ENCODE data around the gene MBTPS1.

The MBTPS1 gene

DNA sequence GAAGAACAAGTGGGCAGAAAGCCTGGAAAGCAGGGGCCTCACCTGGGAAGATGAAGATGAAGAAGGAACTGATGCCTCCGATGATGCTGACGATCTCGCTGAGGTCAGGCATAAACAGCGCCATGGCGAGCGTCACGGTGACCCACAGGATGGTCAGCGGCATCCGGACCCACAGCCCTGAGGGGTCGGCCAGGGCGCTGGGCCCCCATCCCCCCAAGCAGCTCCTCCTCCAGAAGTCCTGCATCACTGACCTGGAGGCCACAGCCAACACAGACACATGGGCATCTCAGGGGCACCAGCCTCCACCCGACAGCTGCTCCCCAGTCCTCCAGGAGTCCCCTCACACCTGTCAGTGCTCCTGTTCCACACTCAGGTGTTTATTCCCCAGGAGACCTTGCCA is 100.3 kb downstream of the MBTPS1 start:
- DNase-seq (ENCODE audit: insufficient read length, low spot score), result no peak
- no peak for FAIRE-seq

DNA sequence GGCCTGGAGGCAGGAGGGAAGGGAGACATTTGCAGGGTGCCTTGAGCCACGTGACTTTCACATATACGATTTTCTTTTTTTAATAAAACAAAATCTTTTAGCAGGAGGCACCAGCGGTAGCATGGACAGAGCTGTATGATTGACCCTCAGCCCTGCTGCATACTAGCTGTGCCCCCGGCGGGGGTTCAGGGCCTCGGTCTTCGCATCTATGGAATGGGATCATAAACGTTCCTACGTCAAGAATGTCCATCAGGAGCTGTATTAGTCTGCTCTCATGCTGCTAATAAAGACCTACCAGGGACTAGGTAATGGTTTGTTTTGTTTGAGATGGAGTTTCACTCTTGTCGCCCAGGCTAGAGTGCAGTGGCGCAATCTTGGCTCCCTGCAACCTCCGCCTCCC is 101.3 kb downstream of the MBTPS1 start:
- DNase-seq (ENCODE audit: insufficient read length, low spot score) (no peak), FAIRE-seq (no peak)

DNA sequence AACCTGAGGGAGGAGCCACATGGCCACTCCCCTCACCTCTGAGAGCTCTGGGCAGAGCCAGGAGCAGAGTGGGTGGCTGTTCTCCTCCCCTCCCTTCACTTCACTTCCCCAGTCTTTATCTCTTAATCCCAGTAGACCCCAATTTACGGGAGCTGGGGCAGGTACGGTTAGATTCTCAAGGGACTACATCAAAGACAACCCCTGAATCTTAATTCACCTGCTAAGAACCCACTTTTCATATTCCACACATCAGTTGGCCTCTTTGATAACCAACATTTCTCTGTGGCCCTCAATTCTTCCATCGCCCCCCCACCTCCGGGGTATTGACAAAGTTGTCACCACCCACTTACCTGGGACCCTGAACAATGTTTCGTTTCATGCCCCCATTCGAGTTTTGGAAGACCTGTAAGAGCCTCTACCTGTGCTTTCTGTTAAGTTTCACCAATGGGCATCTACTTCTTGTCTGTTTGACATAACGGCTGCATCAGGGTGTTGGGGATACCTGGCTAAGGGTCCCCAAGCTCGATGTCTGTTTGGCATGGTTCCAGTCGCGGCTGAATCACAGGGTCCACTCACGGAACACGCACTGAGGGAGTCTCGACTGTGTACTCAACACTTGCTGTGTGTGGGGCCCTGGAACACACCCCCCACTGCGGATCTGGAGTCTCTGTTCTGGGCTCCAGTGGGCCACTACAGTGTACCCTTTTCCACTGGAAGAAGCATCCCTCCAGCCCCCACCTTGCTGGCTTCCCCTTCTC is 102.0 kb downstream of the MBTPS1 start:
- DNase-seq (ENCODE audit: insufficient read length, low spot score), result no peak
- no peak for FAIRE-seq

DNA sequence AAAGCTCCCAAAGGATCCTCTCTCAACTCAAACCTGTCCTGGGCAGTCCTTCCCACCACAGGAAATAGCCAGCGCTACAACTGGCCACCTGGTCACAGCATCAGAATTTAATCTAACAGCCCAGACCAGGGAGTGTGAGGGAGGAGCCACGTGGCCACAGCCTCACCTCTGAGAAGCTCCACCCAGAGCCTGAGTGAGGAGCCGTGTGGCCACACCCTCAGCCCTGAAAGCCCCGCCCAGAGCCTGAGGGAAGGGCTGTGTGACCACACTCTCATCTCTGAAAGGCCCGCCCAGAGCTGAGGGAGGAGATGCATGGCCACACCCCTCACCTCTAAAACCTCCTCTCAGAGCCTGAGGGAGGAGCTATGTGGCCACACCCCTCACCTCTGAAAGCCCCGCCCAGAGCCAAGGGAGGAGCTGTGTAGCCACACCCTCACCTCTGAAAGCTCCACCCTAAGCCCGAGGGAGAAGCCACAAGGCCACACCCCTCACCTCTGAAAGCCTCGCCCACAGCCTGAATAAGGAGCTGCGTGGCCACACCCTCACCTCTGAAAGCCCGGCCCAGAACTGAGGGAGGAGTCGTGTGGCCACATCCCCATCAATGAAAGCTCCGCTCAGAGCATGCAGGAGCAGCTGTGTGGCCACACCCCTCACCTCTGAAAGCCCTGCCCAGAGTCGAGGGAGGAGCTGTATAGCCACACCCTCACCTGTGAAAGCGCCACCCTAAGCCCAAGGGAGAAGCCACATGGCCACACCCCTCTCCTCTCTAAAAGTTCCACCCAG is 102.8 kb downstream of the MBTPS1 start:
- no peak for FAIRE-seq
- DNase-seq (ENCODE audit: insufficient read length, low spot score), result peak; percentile 80

DNA sequence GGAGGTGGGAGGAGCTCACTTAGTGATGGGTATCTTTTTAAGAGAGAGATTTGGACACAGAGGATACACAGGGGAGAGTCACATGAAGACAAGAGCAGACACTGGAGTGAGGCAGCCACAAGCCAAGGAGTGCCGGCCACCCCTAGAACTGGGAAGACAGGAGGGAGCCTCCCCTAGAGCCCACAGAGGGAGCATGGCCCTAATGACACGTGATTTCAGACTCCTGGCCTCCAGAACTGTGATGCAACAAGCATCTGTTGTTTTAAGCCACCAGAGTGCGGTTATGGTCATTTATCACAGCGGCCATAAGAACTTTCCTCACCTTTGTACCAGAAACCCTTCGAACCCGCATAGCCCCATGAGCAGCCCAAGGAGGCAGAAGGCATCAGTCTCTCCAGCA is 107.5 kb downstream of the MBTPS1 start:
- FAIRE-seq (no peak), DNase-seq (ENCODE audit: insufficient read length, low spot score) (no peak)

DNA sequence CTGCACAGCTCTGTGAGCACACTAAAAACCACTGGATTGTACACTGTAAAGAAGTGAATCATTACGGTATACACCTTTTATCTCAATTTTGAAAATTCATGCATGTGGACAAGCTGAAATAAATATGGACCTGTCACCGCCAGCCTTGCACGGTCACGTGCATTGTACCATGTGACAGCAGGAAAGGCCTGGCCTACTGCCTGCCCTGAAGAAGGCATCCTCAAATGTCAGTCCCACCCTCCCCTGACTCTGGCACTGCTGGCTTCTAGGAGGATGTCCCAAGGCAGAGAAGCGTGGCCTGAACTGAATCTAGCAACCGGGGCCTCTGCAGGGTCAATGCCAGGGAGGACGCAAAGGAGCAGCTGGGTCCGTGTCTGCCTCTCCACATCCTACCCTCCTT is 108.8 kb downstream of the MBTPS1 start:
- DNase-seq (ENCODE audit: insufficient read length, low spot score), result no peak
- FAIRE-seq, result no peak

DNA sequence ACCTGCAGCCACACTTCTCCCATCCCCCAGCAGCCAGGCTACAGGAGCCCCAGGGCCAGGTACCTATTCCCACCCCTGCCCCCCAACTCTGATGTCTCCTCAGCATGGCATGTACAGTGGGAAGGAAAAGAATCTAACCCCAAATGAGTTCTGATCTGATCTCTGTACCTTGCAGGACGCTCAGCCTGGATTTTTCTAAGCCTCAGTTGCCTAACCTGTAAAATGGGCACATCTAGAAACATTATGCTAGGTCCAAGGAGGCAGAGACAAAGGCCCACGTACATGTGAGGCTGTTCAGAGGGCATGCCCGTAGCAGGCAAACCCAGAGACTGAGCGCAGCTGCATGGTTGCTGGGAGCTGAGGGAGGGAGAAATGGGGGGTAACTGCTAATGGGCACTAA is 109.2 kb downstream of the MBTPS1 start:
- FAIRE-seq, result no peak
- DNase-seq (ENCODE audit: insufficient read length, low spot score), result no peak

DNA sequence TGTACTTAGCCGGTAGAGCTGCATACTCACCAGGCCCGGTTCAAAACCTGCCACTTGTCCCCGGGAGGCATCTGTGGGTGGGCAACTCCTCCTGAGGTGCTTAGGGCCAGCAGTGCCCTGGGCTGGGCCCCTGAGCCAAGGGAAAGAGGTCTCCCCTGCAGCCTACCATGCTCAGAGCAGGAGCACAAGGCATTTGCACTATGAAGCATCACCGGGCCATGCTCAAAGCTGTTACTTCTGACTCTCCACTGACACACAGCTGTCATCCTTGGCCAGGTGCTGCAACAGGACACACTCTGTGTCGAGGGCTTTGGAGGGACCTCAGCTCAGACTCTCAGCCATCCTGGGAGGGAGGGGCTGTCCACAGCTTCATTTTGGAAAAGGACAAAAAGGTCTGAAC is 111.4 kb downstream of the MBTPS1 start:
- DNase-seq (ENCODE audit: insufficient read length, low spot score), result no peak
- peak; percentile 44 for FAIRE-seq

DNA sequence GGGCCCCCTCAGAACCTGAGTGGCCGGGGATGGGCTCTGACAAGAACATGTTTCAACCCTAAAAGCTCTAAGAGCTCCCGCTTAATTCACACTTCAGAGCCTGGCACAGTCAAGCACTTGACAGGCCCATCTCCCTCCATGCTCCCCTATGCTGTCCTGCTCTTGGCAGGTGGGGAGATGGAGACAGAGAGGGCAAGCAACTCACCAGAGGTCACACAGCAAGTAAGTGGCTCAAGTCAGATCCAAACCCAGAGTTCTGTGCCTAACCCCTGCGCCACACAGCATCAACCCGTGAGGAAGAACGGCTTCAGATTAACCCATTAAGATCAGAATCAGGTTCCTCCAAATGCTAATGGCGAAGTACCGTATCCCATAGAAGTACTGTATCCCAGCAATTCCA is 112.3 kb downstream of the MBTPS1 start:
- no peak for FAIRE-seq
- DNase-seq (ENCODE audit: insufficient read length, low spot score), result no peak

Data from HTR-8/SVneo (cell line).